HG03469 (cell line): ENCODE data around the gene MASTL.
"Not testable (repeated sequence)": the region's sequence is repeated elsewhere in the genome, so short reads cannot be mapped to it uniquely, and the experiment has no call there.

Source experiments
- ATAC-seq: cut with Tn5 transposase; IDR thresholded peaks from one replicate; pipeline ENCODE4 v1.9.1; 2021; ENCODE audit warnings: mild to moderate bottlenecking, moderate library complexity, moderate number of reproducible peaks; ENCODE audit not compliant: unreplicated experiment

MASTL gene

GRCh38 chr10:27155066-27155754 is at the start of gene MASTL:
TSS of gene MASTL (plus strand) at chr10:27155352. CDS start at chr10:27155427, 75 bp downstream.
- ATAC-seq = peak; percentile 81

DNA sequence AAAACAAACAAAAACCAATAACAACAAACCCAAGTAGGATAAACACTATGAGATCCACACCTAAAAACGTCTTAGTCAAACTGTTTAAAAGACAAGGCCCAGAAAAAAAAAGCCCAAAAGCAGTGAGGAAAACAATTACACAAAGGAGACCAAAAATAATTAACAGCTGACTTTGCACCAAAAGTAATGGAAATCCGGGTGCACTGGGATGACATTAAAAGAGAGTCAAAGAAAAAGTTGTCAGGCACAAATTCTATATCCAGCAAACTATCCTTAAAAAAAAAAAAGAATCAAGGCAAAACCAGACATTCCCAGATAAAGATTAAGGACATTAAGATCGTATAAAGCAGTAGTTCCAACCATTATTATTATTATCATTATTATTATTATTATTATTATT is 47.0 kb upstream of the MASTL start:
- ATAC-seq = no peak

- ATAC-seq = no peak
Measured at GRCh38 chr10:27134371-27134770, 20.8 kb upstream of the MASTL start.

GRCh38 chr10:27138277-27138676 is 16.9 kb upstream of the MASTL start:
- ATAC-seq = no peak

- no peak for ATAC-seq
Measured at GRCh38 chr10:27143686-27144085, 11.5 kb upstream of the MASTL start.

GRCh38 chr10:27145937-27146336 is 9.2 kb upstream of the MASTL start:
- no peak for ATAC-seq

DNA sequence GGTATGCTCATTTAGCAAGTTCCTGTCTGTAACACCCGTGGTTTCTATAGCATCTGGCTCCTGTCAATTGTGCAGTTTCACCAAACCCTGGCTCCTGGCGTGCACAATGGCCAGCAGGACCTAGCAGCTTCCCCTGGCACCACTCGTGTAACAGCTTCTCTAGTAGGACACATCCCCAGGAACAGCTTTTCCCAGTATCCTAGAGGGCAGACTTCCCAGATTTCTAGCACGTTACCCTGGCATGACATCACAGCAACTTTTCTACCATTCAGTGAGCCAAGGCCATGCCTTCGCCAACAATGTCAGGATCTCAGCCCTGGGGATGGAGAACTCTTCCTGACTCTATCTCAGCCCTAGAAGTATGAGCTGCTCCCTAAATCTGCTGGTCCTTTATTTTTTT is 7.5 kb upstream of the MASTL start:
- ATAC-seq = no peak

GRCh38 chr10:27150261-27150660 is 4.9 kb upstream of the MASTL start:
- ATAC-seq = no peak

DNA sequence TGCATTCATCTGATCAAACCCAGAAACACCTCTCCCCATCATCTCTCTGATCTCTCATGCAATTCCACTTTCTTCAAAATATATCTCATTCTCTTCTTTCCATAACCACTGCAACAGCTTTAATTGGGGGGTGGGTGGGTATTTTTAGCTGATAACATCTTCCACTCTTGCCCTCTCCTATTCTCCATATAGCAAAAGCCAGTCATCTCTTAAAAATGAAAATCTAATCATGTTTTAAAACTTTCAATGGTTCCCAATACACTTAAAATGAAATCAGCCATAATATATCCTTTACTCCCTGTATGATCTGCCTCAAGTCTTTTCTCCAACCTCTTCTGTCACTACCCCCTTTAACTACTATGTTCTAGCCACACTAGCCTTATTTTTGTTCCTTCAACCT is 2.5 kb upstream of the MASTL start:
- ATAC-seq = no peak

DNA sequence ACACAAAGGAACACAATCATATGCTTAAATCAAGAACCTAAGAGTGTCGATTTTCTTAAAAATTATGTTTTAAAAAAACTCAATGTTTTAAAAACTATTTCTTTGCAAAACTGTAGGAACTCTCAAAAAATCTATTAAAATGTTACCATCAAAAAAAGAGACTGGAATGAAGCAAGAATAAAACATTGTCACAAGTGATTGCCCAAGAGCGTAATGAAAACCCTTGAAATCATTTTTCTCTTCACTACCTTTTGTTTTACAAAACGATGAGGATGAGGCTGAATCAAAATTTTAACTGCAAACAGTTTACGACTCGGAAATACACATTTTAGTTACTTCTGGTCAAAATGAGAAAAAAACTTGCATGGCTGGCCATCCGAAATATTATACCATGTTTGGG is 1.8 kb upstream of the MASTL start:
- ATAC-seq = no peak

- no peak for ATAC-seq
Measured at GRCh38 chr10:27153845-27154193, 1.3 kb upstream of the MASTL start.

DNA sequence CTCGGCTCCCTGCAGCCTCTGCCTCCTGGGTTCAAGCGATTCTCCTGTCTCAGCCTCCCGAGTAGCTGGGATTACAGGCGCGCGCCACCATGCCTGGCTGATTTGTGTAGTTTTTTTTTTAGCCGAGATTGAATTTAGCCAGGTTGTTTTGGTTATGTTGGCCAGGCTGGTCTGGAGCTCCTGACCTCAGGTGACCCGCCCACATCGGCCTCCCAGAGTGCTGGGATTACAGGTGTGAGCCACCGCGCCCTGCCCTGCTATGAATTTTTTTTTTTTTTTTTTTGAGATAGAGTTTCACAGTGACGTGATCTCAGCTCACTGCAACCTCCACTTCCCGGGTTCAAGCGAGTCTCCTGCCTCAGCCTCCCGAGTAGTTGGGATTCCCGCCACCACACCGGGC is 1.4 kb downstream of the MASTL start:
- not testable (repeated sequence) for ATAC-seq

- no peak for ATAC-seq
Measured at GRCh38 chr10:27157150-27157549, 2.0 kb downstream of the MASTL start.

- ATAC-seq = no peak
Measured at GRCh38 chr10:27158421-27158820, 3.3 kb downstream of the MASTL start.

GRCh38 chr10:27169849-27170248 is 14.7 kb downstream of the MASTL start:
- no peak for ATAC-seq

DNA sequence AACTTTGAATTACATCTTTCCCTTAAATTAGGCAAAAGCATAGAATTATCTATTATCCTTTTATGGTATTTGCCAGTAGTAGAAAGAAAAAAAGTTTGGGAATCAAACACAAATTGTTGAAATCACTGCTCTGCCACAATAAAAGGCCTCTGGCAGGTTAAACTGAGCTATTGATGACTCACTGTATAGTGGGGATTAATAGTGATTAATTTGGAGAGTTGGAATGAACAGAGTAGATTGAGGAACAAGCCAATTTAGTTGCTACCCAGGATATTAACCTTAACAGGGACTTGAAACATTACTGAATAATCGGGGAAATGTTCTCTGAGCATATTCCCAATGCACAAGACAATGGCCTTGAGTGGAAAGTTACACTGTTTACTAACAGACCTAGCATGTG is 33.1 kb downstream of the MASTL start:
- ATAC-seq = no peak

DNA sequence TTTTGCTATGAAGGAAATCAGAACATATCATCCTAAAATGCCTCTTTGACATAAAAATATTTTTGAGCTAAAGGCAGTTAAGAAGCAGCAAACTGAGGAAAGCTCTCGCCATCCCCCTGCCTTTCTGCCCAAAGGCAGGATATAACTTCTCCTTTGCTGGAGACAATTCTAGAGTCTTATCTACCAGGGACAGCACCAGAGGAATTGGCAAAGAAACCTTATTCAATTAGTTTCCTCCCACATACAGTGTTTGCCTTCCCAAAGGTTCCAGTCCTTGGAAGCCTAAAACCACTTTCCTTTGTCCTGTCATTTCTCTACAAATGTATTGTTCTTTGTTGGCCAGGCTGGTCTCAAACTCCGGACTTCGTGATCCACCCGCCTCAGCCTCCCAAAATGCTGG is 33.7 kb downstream of the MASTL start:
- ATAC-seq = no peak

DNA sequence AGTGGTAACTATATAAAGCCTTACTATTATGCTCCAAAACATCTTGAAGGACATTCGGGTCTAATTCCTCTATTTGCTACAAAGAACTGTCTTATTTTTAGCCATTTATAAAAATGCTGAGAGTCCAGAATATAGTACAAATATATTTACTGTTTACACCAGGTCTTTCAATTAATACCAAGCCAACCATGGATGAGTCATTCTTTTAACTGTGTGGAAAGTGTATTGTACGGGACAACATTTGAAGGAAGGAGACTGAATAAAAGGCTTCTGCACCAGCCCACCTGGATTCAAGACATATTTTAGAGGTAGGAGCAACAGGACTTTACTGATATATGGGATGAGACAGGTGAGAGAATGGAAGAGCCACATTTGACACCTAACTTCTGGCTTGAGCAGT is 35.4 kb downstream of the MASTL start:
- no peak for ATAC-seq

GRCh38 chr10:27192284-27192683 is 37.1 kb downstream of the MASTL start:
- ATAC-seq = no peak

- ATAC-seq = no peak
Measured at GRCh38 chr10:27197980-27198620, 42.9 kb downstream of the MASTL start.

DNA sequence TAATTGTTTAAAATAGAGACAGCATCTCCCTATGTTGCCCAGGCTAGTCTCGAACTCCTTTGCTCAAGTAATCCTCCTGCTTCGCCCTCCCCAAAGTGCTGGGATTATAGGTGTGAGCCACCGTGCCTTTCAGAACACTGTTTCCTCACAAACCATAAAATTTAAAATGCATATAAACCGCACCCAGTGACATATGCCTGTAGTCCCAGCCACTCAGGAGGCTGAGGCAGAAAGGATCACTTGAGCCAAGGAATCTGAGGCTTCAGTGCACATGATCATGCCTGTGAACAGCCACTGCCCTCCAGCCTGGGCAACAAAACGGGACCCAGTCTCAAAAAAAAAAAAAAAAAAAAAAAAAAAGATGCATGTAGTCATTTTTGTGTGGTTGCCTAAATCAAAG is 48.7 kb downstream of the MASTL start:
- no peak for ATAC-seq

DNA sequence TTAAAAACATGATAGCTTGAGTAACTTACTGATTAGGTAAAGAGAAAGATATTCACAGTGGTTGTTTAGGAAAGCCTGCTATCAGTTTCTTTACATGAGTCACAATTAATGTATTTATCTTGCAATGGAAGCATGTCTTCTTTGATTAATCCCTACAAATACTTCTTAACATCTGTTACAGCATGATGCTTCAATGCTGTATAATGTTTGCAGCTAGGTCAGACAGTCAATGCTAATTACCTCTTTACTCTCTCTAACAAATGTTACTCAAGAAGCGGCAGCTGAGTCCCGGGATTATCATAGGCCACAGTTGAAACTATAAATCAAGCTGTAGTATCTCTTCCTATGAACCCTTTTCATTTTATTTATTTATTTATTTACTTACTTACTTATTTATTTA is 52.2 kb downstream of the MASTL start:
- no peak for ATAC-seq

GRCh38 chr10:27223964-27224363 is 68.8 kb downstream of the MASTL start:
- ATAC-seq = no peak
